Measurements from ENCODE around the gene EXOC6. TPM values are rescaled to one million over a fixed set of nuclear protein-coding genes. Genes with fewer than 3 reads are reported as not detected.
A peak's percentile ranks its signal among the peaks of the same experiment; 100 is the strongest.

EXOC6 gene
- total RNA-seq, 1 donor from 2014 or later = 9.0 TPM

- peaks cover 27% of the 10 kb centered on the region for H3K4me1 Mint-ChIP-seq (ENCODE audit: unreplicated experiment)
- DNase-seq (ENCODE audit: extremely low spot score, unreplicated experiment) = no peak
- TF ChIP-seq, protein P1, sequence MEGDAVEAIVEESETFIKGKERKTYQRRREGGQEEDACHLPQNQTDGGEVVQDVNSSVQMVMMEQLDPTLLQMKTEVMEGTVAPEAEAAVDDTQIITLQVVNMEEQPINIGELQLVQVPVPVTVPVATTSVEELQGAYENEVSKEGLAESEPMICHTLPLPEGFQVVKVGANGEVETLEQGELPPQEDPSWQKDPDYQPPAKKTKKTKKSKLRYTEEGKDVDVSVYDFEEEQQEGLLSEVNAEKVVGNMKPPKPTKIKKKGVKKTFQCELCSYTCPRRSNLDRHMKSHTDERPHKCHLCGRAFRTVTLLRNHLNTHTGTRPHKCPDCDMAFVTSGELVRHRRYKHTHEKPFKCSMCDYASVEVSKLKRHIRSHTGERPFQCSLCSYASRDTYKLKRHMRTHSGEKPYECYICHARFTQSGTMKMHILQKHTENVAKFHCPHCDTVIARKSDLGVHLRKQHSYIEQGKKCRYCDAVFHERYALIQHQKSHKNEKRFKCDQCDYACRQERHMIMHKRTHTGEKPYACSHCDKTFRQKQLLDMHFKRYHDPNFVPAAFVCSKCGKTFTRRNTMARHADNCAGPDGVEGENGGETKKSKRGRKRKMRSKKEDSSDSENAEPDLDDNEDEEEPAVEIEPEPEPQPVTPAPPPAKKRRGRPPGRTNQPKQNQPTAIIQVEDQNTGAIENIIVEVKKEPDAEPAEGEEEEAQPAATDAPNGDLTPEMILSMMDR (conservative IDR thresholded peaks at IDR 0.05) = no peak
- H3K27me3 Mint-ChIP-seq = peaks cover 91% of the 10 kb centered on the region
- no peaks in the 10 kb centered on the region for H3K9me3 Mint-ChIP-seq
- no peak overlapping the region for H3K27ac Mint-ChIP-seq
- peaks cover 5% of the 10 kb centered on the region for H3K36me3 Mint-ChIP-seq
- H3K4me3 Mint-ChIP-seq = peak overlapping the region; percentile 81
Observed at GRCh38 chr10:93067443-93068365, 219.4 kb downstream of the EXOC6 start.

GRCh38 chr10:93068411-93069244 lies 220.3 kb downstream of the EXOC6 start:
- peak overlapping the region; percentile 81 for H3K4me3 Mint-ChIP-seq
- no peak for DNase-seq (ENCODE audit: extremely low spot score, unreplicated experiment)
- no peak overlapping the region for H3K27ac Mint-ChIP-seq
- H3K9me3 Mint-ChIP-seq = no peaks in the 10 kb centered on the region
- H3K27me3 Mint-ChIP-seq = peaks cover 95% of the 10 kb centered on the region
- TF ChIP-seq, protein P1 (conservative IDR thresholded peaks at IDR 0.05) = no peak
- peaks cover 27% of the 10 kb centered on the region for H3K4me1 Mint-ChIP-seq (ENCODE audit: unreplicated experiment)
- peaks cover 3% of the 10 kb centered on the region for H3K36me3 Mint-ChIP-seq

GRCh38 chr10:93069245-93069561 lies 220.9 kb downstream of the EXOC6 start:
- peak overlapping the region; percentile 31 for H3K4me3 Mint-ChIP-seq
- H3K27me3 Mint-ChIP-seq = peaks cover 95% of the 10 kb centered on the region

GRCh38 chr10:93070378-93071176 lies 222.3 kb downstream of the EXOC6 start:
- H3K27ac Mint-ChIP-seq = no peak overlapping the region
- H3K4me1 Mint-ChIP-seq (ENCODE audit: unreplicated experiment) = peaks cover 38% of the 10 kb centered on the region
- DNase-seq (ENCODE audit: extremely low spot score, unreplicated experiment) = no peak
- H3K36me3 Mint-ChIP-seq = no peaks in the 10 kb centered on the region
- TF ChIP-seq, protein P1 (conservative IDR thresholded peaks at IDR 0.05) = no peak
- no peaks in the 10 kb centered on the region for H3K9me3 Mint-ChIP-seq
- peaks cover 95% of the 10 kb centered on the region for H3K27me3 Mint-ChIP-seq
- peak overlapping the region; percentile 75 for H3K4me3 Mint-ChIP-seq

More at GRCh38 chr10:93069245-93069561, 220.9 kb downstream of the EXOC6 start:
- no peaks in the 10 kb centered on the region for H3K9me3 Mint-ChIP-seq
- TF ChIP-seq, protein P1 (conservative IDR thresholded peaks at IDR 0.05) = no peak
- peaks cover 28% of the 10 kb centered on the region for H3K4me1 Mint-ChIP-seq (ENCODE audit: unreplicated experiment)
- no peak for DNase-seq (ENCODE audit: extremely low spot score, unreplicated experiment)
- H3K36me3 Mint-ChIP-seq = no peaks in the 10 kb centered on the region
- no peak overlapping the region for H3K27ac Mint-ChIP-seq

GRCh38 chr10:93071177-93071472 lies 222.8 kb downstream of the EXOC6 start:
- Mint-ChIP-seq H3K36me3 (no peaks in the 10 kb centered on the region), H3K4me3 (peak overlapping the region; percentile 75), H3K4me1 (ENCODE audit: unreplicated experiment) (peaks cover 41% of the 10 kb centered on the region), H3K9me3 (no peaks in the 10 kb centered on the region), H3K27ac (no peak overlapping the region), H3K27me3 (peaks cover 98% of the 10 kb centered on the region)
- TF ChIP-seq, protein P1 (conservative IDR thresholded peaks at IDR 0.05) = no peak
- DNase-seq (ENCODE audit: extremely low spot score, unreplicated experiment) = no peak
